Ishikawa (cell line): ENCODE results near the gene ADGRF1.

Experiments used
- CEBPB ChIP-seq: IDR thresholded peaks from 2 replicates; pipeline ENCODE4 v1.6.1; 2012
- CREB1 ChIP-seq: IDR thresholded peaks from 2 replicates; pipeline ENCODE4 v1.6.1; 2012; ENCODE audit warnings: low read depth
- EGR1 ChIP-seq: IDR thresholded peaks from 2 replicates; pipeline ENCODE4 v1.6.1; 2012
- EP300 ChIP-seq: IDR thresholded peaks from 2 replicates; pipeline ENCODE4 v1.6.1; 2012; ENCODE audit warnings: borderline replicate concordance
- FOXM1 ChIP-seq: IDR thresholded peaks from 2 replicates; pipeline ENCODE4 v1.6.1; 2012; ENCODE audit warnings: low read depth, borderline replicate concordance
- NFIC ChIP-seq: IDR thresholded peaks from 2 replicates; pipeline ENCODE4 v1.6.1; 2012
- RAD21 ChIP-seq: IDR thresholded peaks from 2 replicates; pipeline ENCODE4 v1.6.1; 2012; ENCODE audit warnings: low read depth
- TAF1 ChIP-seq: IDR thresholded peaks from 2 replicates; pipeline ENCODE4 v1.6.1; 2012; ENCODE audit warnings: low read depth, mild to moderate bottlenecking
- TCF12 ChIP-seq: IDR thresholded peaks from 2 replicates; pipeline ENCODE4 v1.6.1; 2012; ENCODE audit warnings: low read depth
- TEAD4 ChIP-seq: IDR thresholded peaks from 2 replicates; pipeline ENCODE4 v1.6.1; 2012
- YY1 ChIP-seq: IDR thresholded peaks from 2 replicates; pipeline ENCODE4 v1.6.1; 2012; ENCODE audit warnings: low read depth
- ZBTB7A ChIP-seq: IDR thresholded peaks from 2 replicates; pipeline ENCODE4 v1.6.1; 2012; ENCODE audit warnings: low read depth
- TF ChIP-seq, protein P1 (sequence below): IDR thresholded peaks from 2 replicates; pipeline ENCODE4 v1.6.1; 2012
- TF ChIP-seq, protein P2 (sequence below): IDR thresholded peaks from 2 replicates; pipeline ENCODE4 v1.6.1; 2012
- TF ChIP-seq, protein P3 (sequence below): IDR thresholded peaks from 2 replicates; pipeline ENCODE4 v1.6.1; 2012; ENCODE audit warnings: low read depth, mild to moderate bottlenecking

Gene ADGRF1

DNA sequence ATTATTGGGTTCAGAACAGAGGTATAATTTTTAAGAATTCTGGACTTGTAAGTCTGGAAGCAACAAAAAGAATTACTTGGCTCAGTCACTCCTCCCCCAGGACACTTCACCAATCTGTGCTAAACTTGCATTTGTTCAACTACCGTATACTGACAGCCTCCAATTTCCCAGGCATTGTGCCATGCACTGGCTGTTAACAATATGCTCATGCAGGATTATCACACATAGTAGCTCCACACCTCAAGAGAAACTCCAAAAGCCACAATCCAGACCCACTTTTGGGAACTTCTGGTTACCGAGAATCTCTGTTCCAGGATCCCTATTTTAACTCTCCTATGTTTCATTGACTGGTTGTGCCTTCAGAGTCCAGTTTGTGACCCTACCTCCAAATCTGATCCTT is 7.7 kb downstream of the ADGRF1 start:
- TF ChIP-seq CEBPB: no peak
- TF ChIP-seq, protein P1, sequence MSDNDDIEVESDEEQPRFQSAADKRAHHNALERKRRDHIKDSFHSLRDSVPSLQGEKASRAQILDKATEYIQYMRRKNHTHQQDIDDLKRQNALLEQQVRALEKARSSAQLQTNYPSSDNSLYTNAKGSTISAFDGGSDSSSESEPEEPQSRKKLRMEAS: no peak
- TF ChIP-seq ZBTB7A: no peak
- TF ChIP-seq NFIC: no peak
- TF ChIP-seq, protein P2, sequence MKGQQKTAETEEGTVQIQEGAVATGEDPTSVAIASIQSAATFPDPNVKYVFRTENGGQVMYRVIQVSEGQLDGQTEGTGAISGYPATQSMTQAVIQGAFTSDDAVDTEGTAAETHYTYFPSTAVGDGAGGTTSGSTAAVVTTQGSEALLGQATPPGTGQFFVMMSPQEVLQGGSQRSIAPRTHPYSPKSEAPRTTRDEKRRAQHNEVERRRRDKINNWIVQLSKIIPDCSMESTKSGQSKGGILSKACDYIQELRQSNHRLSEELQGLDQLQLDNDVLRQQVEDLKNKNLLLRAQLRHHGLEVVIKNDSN: no peak
- TF ChIP-seq, protein P3, sequence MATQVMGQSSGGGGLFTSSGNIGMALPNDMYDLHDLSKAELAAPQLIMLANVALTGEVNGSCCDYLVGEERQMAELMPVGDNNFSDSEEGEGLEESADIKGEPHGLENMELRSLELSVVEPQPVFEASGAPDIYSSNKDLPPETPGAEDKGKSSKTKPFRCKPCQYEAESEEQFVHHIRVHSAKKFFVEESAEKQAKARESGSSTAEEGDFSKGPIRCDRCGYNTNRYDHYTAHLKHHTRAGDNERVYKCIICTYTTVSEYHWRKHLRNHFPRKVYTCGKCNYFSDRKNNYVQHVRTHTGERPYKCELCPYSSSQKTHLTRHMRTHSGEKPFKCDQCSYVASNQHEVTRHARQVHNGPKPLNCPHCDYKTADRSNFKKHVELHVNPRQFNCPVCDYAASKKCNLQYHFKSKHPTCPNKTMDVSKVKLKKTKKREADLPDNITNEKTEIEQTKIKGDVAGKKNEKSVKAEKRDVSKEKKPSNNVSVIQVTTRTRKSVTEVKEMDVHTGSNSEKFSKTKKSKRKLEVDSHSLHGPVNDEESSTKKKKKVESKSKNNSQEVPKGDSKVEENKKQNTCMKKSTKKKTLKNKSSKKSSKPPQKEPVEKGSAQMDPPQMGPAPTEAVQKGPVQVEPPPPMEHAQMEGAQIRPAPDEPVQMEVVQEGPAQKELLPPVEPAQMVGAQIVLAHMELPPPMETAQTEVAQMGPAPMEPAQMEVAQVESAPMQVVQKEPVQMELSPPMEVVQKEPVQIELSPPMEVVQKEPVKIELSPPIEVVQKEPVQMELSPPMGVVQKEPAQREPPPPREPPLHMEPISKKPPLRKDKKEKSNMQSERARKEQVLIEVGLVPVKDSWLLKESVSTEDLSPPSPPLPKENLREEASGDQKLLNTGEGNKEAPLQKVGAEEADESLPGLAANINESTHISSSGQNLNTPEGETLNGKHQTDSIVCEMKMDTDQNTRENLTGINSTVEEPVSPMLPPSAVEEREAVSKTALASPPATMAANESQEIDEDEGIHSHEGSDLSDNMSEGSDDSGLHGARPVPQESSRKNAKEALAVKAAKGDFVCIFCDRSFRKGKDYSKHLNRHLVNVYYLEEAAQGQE: no peak

DNA sequence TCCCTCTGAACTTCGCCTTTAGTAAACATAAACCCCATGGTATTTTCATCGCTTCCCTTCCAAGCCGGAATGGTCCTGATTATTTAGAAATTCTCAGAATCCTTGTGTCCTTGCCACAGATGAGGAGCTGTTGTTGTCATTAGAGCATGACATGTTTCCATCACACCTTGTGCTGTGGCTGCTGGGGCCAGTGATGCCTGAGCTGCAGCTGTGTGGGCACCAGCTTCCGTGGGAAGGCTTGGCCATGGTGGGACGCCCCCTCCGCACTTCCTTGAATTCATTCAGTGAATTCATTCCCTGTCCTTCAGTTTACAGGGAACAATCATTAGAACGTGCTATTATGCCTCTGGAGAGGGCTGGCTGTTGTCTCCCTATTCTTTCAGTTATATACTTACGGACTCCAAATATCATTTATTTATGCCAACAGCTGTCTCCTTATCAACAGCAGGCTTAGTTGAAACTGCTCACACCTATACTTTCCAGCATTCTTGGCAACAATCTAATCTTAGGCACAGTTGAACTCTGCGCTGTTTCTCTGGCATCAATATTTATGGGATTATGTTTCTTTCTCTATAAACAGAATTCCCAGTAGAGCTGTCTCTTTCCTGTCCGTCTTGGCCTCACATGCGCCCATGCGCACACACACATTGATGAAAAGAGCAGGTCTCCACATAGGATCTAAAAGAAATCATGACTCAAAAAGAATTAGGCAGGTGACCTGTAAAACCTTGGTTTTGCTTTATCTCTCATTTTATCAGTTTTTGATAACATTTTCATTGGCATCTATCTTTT is 9.0 kb downstream of the ADGRF1 start:
- TF ChIP-seq NFIC (no peak), ZBTB7A (no peak)
- TF ChIP-seq, protein P1: no peak

DNA sequence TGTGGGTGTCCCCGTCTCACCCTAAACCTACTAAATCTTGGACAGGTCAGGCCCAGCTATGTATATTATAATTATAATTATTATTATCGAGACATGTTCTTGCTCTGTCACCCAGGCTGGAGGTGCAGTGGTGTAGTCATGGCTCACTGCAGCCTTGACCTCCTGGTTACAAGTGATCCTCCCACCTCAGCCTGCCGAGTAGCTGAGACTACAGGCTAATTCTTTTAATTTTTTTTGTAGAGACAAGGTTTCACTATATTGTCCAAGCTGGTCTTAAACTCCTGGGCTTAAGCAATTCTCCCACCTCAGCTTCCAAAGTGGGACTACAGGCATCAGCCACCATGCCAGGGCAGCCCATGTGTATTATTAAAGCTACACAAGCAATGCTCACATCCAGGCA is 10.5 kb downstream of the ADGRF1 start:
- TF ChIP-seq FOXM1 (no peak), CEBPB (no peak), YY1 (no peak), CREB1 (no peak), NFIC (no peak), TCF12 (no peak), ZBTB7A (no peak), EGR1 (no peak), EP300 (no peak), TAF1 (no peak), RAD21 (no peak), TEAD4 (no peak)
- TF ChIP-seq, protein P1: no peak
- TF ChIP-seq, protein P3: no peak
- TF ChIP-seq, protein P2: no peak

DNA sequence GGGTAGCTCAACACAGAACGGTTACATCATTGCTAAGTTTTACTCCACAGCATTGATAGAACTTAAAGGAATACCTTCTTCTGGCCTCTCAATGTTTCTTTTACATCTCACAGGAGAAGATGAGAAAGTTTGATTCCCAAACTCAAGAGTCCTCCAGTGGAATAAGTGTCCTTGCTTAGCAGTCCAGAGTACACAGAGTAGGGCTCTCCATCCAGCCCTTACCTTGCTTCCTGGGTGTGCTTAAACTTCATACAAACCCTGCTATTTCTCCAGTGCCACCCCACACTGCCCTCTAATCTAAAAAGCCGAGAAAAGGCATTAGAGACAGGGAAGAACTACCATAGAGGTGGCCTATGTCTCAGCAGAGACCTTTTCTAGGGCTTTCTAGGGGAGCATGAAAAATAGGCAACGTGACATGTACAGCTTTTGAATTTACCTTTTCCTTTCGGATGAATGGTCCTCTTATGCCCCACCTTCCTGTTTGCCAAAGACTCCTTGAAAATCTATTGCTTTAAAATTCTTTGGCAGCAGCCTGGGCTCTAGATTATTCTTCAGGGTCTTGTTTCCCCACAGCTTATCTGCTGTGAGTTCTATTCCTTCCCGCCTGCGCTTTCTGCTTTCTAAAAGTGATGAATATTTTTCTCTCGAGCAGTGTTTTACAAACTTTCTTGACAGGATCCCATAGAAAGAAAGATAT is 12.1 kb downstream of the ADGRF1 start:
- TF ChIP-seq ZBTB7A: no peak
- TF ChIP-seq, protein P2: no peak
- TF ChIP-seq, protein P3: no peak
- no peak for TF ChIP-seq EGR1
- no peak for TF ChIP-seq FOXM1
- TF ChIP-seq CEBPB: no peak
- TF ChIP-seq, protein P1: no peak
- TF ChIP-seq YY1: no peak
- TF ChIP-seq NFIC: no peak
- no peak for TF ChIP-seq TCF12
- TF ChIP-seq RAD21: no peak
- no peak for TF ChIP-seq TAF1
- TF ChIP-seq TEAD4: no peak
- TF ChIP-seq CREB1: no peak
